GM12873 (cell line): ENCODE data around the gene RANBP10.

Experiments used
- CTCF ChIP-seq: IDR thresholded peaks from 2 replicates; pipeline ENCODE4 v1.5.1; 2012; ENCODE audit warnings: low read depth, mild to moderate bottlenecking, moderate library complexity, low read length, control low read depth; ENCODE audit not compliant: insufficient read depth; ENCODE audit errors: missing control alignments

The RANBP10 gene

GRCh38 chr16:67773569-67774456 is 32.5 kb downstream of the RANBP10 start:
- TF ChIP-seq CTCF = no peak

GRCh38 chr16:67773099-67773498 is 33.3 kb downstream of the RANBP10 start:
- no peak for TF ChIP-seq CTCF

GRCh38 chr16:67770346-67770991 is 35.9 kb downstream of the RANBP10 start:
- no peak for TF ChIP-seq CTCF

GRCh38 chr16:67767953-67768352 is 38.4 kb downstream of the RANBP10 start:
- no peak for TF ChIP-seq CTCF

GRCh38 chr16:67766291-67766690 is 40.1 kb downstream of the RANBP10 start:
- no peak for TF ChIP-seq CTCF

GRCh38 chr16:67764158-67764667 is 42.1 kb downstream of the RANBP10 start:
- no peak for TF ChIP-seq CTCF

GRCh38 chr16:67763066-67763465 is 43.3 kb downstream of the RANBP10 start:
- no peak for TF ChIP-seq CTCF
